ENCODE measurements around the gene TPM1. TPM values are rescaled to one million over a fixed set of nuclear protein-coding genes. Genes with fewer than 3 reads are reported as not detected.

Gene TPM1
- polyA plus RNA-seq, 1 of the 3 experiments (the other 2 are of a cell fraction): 1,371 TPM

- ChIA-PET POLR2A (no interaction called here), CTCF (interaction anchor here (1.0 to 1.4 kb wide), 3 partner anchors 12 to 58 kb away, joined by 3 to 4 read pairs (median 3); no protein-coding TSS in a partner anchor)
- 91% methylated on average over 4 of the region's 4 CpGs for WGBS (ENCODE audit: low lambda C conversion rate)
Observed at GRCh38 chr15:62999178-62999577, 43.4 kb upstream of the TPM1 start.

GRCh38 chr15:62999923-63000561 lies 42.5 kb upstream of the TPM1 start:
- no peak overlapping the region for H3K9ac ChIP-seq
- H3K79me2 ChIP-seq (ENCODE audit: insufficient read depth): no peaks in the 10 kb centered on the region
- no peaks in the 10 kb centered on the region for H3K9me3 ChIP-seq
- H3K27me3 ChIP-seq (ENCODE audit: insufficient read depth): no peaks in the 10 kb centered on the region
- H3F3A ChIP-seq (replicated peaks; ENCODE audit: insufficient read depth): peaks cover 7% of the 10 kb centered on the region
- DNase-seq: peak; percentile 40
- ChIA-PET CTCF (interaction anchor here (0.9 to 1.4 kb wide), 3 partner anchors 10 to 59 kb away, joined by 3 to 8 read pairs (median 4); no protein-coding TSS in a partner anchor), POLR2A (no interaction called here)
- peaks cover 6% of the 10 kb centered on the region in 2 experiments; a peak in 2 of 4 replicates for H3K4me1 ChIP-seq (ENCODE audit: control insufficient read depth in 1 of 2, insufficient read depth in 2 of 2, low read depth in 1 of 2, low read length in 1 of 2)
- H3K27ac ChIP-seq (ENCODE audit: low read depth in 2 of 2, low read length in 1 of 2): peak overlapping the region in 1 of 2 experiments; percentile 51; a peak in 1 of 4 replicates
- H3K9me2 ChIP-seq: no peaks in the 10 kb centered on the region
- no peak overlapping the region for H3K4me2 ChIP-seq
- H4K20me1 ChIP-seq (ENCODE audit: insufficient read depth): no peaks in the 10 kb centered on the region
- 86% methylated on average over 7 of the region's 12 CpGs for WGBS (ENCODE audit: low lambda C conversion rate)
- no peaks in the 10 kb centered on the region for H3K36me3 ChIP-seq (replicated peaks in 1 of 2; ENCODE audit: control insufficient read depth in 1 of 2, insufficient read depth in 2 of 2, low read length in 1 of 2)
- H2AFZ ChIP-seq (ENCODE audit: low read depth): no peak overlapping the region
- TF ChIP-seq MXI1 (IDR thresholded peaks at IDR 0.05; ENCODE audit: low read depth, low read length) (no peak), GABPA (IDR thresholded peaks at IDR 0.05; ENCODE audit: low read depth) (no peak), MEF2A (IDR thresholded peaks at IDR 0.05; ENCODE audit: borderline replicate concordance, low read depth) (no peak), RFX5 (IDR thresholded peaks at IDR 0.05; ENCODE audit: low read length) (no peak), NFIC (IDR thresholded peaks at IDR 0.05; ENCODE audit: borderline replicate concordance) (no peak), TCF12 (IDR thresholded peaks at IDR 0.05) (no peak), PBX3 (IDR thresholded peaks at IDR 0.05) (no peak), GATA2 (CRISPR knock-in tag; IDR thresholded peaks at IDR 0.05) (no peak), CHD2 (IDR thresholded peaks at IDR 0.05; ENCODE audit: low read length, partially characterized antibody) (no peak), TEAD4 (IDR thresholded peaks at IDR 0.05; ENCODE audit: borderline replicate concordance, insufficient read depth) (no peak), SIN3A (IDR thresholded peaks at IDR 0.05; ENCODE audit: borderline replicate concordance, low read depth, low read length) (no peak), NRF1 (IDR thresholded peaks at IDR 0.05; ENCODE audit: low read depth, low read length) (no peak), MAX (IDR thresholded peaks at IDR 0.05; ENCODE audit: low read depth) (no peak)
- H3K4me3 ChIP-seq (ENCODE audit: low read depth in 2 of 2, low read length in 1 of 2): no peak overlapping the region

More at GRCh38 chr15:62999178-62999577, 43.4 kb upstream of the TPM1 start:
- no peaks in the 10 kb centered on the region for H3K36me3 ChIP-seq (replicated peaks in 1 of 2; ENCODE audit: control insufficient read depth in 1 of 2, insufficient read depth in 2 of 2, low read length in 1 of 2)
- H3K79me2 ChIP-seq (ENCODE audit: insufficient read depth): no peaks in the 10 kb centered on the region
- H4K20me1 ChIP-seq (ENCODE audit: insufficient read depth): no peaks in the 10 kb centered on the region
- no peaks in the 10 kb centered on the region for H3K9me3 ChIP-seq
- H3K27ac ChIP-seq (ENCODE audit: low read depth in 2 of 2, low read length in 1 of 2): no peak overlapping the region
- peaks cover 8 to 9% of the 10 kb centered on the region in 2 experiments; a peak in 2 of 4 replicates for H3K4me1 ChIP-seq (ENCODE audit: control insufficient read depth in 1 of 2, insufficient read depth in 2 of 2, low read depth in 1 of 2, low read length in 1 of 2)
- no peak for DNase-seq
- H3K9ac ChIP-seq: no peak overlapping the region
- no peak overlapping the region for H3K4me2 ChIP-seq
- H3K27me3 ChIP-seq (ENCODE audit: insufficient read depth): no peaks in the 10 kb centered on the region
- TF ChIP-seq FOSL2 (IDR thresholded peaks at IDR 0.05; ENCODE audit: borderline replicate concordance, low read depth) (no peak), YY1 (IDR thresholded peaks at IDR 0.05; ENCODE audit: low read depth) (no peak), POLR2AphosphoS5 (IDR thresholded peaks at IDR 0.05; ENCODE audit: low read depth, low read length) (no peak), ELF1 (IDR thresholded peaks at IDR 0.05) (no peak), FOXJ3 (CRISPR knock-in tag; IDR thresholded peaks at IDR 0.05) (no peak), USF1 (IDR thresholded peaks at IDR 0.05; ENCODE audit: borderline replicate concordance, low read depth) (no peak), EP300 (IDR thresholded peaks at IDR 0.05; ENCODE audit: borderline replicate concordance in 1 of 2, low read depth in 1 of 2, low read length in 1 of 2) (no peak), USF2 (IDR thresholded peaks at IDR 0.05; ENCODE audit: borderline replicate concordance, low read depth, low read length) (no peak), FOXM1 (IDR thresholded peaks at IDR 0.05; ENCODE audit: low read depth) (no peak), RAD21 (IDR thresholded peaks at IDR 0.05; ENCODE audit: low read length) (no peak), SMC3 (IDR thresholded peaks at IDR 0.05; ENCODE audit: low read depth, low read length) (no peak), GATA2 (CRISPR knock-in tag; IDR thresholded peaks at IDR 0.05) (no peak), JUND (IDR thresholded peaks at IDR 0.05) (no peak)
- H3K9me2 ChIP-seq: no peaks in the 10 kb centered on the region
- H3K4me3 ChIP-seq (ENCODE audit: low read depth in 2 of 2, low read length in 1 of 2): no peak overlapping the region
- H3F3A ChIP-seq (replicated peaks; ENCODE audit: insufficient read depth): peaks cover 8% of the 10 kb centered on the region
- no peak overlapping the region for H2AFZ ChIP-seq (ENCODE audit: low read depth)
